Kidney capillary endothelial cell (primary cell): ENCODE data around the gene SLC1A7.

Experiments used
- DNase-seq: peaks from one replicate; pipeline ENCODE4 v3.0.0-alpha.2; 2018; ENCODE audit warnings: low spot score

Gene SLC1A7

DNA sequence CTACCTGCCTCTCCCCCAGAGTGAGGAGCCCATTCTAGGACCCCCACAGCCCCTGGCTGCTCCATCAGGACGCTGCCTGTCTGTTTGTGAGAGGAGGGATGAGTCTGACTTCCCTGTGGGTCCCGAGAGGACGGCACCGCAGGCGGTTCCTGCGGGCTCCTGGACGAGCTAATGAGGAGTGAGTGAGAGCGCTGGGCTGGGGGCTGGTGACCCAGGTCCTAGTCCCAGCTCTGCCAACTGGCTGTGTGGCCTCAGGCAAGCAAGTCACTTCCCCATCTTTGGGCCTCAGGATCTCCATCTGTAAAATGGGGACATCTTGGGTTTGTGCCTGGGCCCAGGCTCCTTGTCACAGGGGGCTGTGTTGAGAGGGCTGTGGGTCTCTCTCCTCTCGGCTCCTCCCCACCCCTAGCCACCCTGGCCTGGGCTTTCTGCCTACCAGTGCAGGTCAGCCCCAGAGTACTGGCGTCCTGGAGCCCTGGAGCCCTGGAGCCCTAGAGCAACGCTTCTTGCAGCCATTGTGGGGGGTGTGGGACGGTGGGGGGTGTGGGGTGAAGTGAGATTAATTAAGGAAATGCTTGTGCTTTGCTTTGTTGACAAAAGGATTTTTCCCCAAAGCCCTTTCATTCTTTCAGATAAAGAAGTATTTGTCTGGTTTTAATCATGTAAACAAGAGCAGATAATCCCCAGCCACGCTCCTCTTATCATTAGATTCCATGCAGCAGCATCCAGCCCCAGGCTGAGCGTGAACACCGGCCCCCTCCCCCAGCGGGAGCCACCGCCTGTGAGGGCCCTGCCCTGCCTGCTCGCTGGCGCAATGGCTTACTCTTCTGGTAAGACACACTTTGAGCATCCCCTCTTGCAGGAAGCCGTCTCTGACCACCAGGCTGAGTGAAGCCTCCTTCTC is 26.8 kb downstream of the SLC1A7 start:
- no peak for DNase-seq

DNA sequence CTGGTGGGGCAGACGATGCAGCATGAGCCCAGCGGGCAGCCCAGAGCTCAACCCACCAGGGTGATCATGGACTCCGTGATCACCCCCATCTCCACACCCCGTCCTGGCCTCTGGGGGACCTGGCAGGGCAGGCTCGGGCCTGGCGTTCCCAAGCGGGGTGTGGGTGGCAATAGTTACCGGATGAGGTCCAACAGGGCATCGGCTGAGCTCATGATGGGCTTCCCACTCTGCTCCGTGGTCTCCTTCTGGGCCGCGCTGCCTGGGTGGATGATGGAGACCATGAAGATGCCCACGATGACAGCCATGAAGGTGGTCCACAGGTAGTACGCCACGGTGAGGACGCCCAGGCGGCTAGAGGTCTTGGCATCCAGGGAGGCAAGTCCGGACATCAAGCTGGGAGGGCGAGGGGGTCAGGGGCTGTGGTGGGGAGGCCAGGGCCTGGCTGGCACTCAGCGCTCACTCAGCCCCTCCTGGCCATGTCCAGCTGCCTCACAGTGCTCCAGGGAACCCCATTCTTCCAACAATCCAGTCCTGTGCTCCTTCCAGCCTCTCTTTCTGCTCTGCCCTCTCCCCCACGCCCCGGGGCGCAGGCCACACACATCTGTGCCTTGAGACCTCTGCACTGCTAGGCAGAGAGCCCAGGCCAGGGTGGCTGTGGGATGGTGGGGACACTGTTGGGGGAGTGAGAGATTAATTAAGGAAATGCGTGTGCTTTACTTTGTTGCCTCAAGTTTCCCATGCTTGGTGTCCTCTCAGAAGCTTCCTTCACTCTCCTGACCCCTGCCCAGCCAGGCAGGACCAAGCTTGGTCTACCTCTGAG is 27.6 kb downstream of the SLC1A7 start:
- no peak for DNase-seq

DNA sequence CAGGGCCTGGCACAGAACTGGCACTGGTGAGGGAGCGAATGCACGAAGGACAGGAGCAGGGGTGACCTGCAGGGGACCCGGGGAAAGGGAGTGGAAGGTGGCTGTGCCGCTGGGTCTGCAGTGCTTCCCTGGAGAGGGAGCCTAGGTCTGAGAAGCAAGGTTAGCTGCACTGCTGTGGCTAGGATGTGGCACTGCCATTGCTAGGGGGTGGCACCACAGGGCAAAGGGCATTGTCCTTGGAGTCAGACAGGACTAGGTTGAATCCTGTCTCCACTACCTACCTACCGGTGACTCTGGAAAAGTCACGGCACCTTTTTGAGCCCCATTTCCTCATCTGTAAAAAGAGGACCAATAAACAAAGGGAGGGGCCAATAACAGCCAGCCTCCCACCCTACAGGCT is 28.3 kb downstream of the SLC1A7 start:
- no peak for DNase-seq

DNA sequence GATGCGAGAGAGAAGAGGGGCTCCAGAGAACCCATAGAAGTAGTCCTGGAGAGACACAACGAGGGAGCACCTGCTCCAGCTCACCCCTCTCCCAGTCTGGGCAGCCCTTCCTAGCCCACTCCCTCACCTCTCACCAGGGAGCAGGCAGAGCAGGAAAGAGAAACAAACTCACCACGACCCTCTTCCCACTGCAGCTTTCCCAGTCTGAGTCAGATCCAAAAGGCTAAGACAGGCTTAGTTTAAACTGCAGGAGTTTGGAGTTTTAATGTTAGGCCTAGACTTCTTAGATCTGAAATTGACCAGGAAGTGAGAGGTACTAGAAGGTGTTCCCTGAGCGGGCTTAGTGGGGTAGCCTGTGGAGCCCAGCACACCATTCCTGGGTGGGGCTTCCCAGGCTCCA is 29.6 kb downstream of the SLC1A7 start:
- no peak for DNase-seq

DNA sequence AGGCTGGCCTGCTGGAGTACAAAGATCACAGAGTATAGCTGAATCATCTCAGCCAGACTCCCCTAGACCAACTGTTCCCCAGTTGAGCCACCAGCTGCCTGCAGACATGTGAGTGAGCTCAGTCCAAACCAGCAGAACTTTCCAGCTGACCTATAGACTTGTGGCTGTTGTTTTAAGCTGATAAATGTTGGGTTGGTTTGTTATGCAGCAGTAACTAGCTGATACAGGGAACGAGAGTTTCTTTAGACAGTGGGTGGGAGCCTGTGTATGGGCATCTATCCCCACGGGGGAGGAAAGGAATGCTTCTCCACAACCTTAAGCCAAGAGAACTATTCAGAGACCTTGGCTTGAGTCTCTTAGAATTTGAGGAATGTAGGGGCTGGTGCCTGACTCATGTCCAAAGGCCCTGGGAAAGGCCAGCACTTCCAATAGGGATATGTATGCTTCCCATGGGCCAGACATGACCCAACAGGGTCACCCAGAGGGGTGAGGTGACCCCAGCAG is 30.1 kb downstream of the SLC1A7 start:
- no peak for DNase-seq

DNA sequence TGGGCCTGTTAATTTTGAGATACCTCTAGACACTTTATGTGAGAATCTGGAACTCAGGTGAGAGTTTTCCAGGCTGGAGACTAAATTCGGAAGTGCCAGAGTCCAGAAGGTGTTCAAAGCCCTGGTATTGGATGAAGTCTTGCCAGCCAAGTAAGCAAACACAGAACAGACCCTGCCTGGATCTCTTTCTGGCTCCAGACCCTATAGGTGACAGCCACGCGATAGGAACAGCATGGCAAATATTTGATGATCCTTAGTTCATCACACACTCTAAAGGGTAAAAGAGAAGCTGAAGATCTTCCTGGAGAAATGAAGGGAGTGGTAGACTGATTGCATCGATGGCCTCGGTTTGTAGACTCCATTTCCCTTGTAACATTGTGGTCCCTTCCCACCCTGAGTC is 30.7 kb downstream of the SLC1A7 start:
- no peak for DNase-seq

DNA sequence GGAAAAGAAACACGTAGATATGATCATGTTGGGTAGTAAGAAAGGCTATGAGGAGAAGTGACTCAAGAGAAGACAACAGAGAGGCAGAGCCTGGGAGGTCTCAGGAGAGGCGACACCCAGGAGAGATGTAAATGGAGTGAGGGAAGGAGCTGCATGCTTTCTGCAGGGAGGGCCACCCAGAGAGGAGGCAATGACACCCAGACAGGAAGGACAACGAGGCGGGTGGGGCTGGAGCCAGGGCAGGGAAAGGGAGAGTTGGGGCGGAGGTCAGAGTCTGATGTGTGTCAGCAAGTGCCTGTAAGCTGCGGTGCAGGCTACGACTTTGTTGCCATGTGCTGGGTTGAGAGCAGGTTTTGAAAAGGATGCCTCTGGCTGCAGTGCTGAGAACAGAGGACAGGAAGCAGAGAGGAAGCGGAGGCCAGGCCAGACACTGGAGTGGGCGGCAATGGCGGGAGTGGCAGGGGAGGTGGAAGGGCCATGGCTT is 31.3 kb downstream of the SLC1A7 start:
- no peak for DNase-seq

DNA sequence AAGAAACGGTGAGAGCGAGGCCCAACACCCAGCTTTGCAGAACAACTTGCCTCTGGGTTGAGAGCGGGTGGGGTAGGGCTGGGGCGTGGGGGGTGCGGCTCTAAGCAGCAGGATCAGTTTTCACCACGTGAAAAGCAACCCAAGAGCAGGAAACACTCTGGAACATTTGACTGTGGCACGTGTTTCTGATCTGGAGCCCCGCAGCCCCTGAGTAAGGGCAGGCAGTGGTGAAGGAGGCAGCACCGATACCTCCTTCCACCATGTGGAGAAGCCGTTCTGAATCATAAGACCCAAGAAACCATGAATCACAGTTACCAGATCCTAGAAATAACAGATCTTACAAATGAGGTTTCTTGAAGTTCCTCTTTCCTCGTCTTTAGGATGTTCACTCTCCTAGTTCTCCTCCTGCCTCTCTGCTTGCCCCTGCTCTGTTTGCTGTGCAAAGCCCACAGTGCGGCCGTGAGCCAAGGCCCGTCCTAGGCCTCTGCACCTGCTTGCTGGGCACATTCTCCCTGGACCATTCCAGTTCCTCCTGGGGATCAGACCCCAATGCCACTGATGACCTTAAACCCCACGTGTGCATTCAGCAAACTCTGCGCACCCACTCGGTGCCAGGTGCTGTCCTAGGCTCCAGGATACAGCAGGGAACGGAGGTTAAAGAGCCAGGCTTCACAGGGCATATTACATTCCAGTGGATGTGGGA is 31.9 kb downstream of the SLC1A7 start:
- DNase-seq: no peak

DNA sequence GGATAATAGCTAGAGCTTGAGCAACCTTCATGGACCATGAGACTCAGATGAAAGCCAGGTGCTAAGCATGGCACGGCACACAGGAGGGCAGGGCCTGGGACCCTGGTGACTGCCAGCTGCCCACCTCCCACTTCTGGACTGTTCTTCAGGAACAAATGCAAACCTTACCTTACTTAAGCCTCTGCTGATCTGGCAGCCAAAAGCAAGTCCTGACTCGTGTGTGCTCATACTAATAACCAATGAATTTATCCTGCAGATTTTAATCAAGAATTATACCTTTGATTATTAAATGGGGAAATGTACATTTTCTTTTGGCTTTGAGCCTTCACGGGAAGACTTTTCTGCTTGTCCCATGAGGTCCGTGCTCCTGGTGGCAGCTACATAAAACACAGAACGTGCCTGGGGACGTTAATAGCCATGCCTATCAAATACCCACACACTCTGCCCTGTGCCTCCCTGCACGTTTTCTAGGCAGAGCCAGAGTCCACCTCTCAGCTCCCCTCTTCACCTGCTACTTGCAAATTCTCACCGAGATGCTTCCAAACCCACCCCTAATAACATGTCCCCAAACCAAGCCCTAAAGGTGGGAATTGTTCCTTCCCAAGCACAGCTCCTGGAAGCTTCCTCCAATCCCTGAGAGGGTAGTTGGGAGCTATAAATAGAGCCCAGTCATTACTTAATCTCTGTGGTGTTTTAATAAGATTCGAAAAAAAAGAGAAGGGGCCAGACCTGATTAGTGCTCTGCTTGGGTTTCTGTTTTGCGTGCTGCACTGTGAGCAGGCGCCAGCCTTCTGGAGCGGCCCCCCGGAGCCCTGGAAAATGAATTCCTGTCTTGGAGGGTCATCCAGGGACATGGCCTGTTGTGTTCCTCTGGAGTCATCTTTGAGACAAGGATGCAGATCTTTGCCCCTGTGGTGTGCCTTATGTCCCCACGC is 33.5 kb downstream of the SLC1A7 start:
- DNase-seq: no peak

DNA sequence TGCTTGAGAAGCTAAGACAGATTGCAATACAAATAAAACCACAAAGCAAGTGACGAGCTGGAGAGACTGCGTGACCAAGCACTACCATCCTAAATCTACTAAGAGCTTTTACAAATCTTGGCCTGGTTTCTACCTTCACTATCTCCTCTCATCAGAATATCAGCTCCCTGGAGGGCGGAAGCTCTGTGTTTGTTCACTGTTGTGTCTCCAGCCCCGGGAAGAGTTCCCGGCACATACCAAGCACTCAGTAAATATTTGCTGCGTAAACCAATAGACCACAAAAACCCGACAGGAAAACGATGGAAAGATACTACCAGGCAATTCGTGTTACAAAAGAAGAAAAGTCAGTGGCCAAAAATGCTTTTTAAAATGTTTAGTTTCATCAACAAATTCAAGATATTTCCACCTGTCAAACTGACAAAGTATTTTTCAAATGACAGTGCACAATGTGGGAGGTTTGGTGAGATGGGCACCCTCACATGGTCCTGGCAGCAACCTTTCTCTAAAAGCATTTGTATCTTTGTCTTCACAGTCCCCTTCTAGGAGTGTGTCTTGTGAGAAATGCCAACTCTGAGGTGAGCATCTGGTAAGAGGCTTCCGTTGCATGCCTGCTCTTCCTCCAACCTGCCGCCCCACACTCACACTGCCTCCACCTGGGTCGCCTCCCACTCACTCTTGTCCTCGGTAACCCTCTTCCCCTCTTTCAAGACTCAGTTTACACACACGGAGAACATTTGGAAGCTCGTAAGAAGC is 34.7 kb downstream of the SLC1A7 start:
- DNase-seq: no peak

DNA sequence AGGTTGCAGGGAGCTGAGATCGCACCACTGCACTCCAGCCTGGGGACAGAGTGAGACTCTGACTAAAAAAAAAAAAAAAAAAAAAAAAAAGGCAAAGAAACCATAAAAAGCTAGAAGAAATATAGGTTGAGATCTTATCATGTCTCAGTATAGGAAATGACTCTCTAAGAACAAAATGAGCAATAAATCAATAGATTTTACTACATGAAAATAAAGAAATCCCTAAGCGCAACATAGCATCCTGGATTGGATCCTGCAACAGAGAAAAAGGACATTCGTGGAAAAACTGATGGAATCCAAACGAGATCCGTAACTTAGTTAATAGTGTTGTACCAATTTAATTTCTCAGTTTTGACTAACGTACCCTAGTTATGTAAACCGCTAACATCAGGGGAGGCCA is 35.3 kb downstream of the SLC1A7 start:
- DNase-seq: no peak

DNA sequence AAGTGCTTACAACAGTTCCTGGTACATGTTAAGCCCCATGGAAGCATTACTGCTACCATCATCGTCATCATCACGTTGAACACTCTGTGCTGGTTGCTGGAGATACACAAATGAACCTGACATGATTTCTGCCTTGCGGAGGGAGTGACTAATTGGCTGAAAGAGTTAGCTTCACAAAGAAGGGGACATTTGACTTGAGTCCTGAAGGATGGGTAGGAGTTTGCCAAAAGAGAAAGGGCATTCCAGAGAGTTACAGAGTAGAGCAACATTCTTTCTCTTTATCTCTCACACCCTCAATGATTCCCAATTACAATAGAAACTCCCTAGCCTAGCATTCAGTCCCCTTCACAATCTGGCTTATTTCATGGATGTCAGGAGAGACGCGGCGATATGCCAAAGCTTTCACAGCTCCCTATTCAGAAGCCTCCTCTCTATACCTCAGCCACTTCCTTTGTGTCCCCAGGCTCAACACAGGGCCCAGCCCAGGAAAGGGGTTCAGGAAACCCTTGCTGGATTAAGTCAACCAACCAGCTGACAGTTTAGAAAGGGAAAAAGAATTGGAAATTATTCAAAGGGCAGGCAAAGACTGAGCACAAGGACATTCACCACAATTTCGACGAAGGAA is 38.0 kb downstream of the SLC1A7 start:
- no peak for DNase-seq

DNA sequence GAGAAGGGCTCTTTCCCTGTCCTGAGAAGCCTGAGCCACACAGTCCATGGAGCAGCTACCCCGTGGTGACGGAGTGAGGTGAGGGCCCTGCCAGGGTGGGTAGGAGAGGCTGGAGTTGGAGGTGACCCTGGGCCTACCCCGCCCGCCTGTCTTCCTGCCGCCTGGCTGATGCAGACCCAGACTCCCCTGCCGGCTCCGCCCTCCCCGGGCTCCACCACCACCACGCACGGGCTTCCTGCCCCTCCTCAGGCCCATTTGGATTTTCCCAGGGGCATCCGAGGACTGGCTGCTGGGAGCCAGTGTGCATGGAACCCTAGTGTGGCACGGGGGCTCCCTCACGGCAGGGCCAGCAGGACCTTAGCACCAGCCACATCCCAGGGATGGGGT is 47.9 kb downstream of the SLC1A7 start:
- DNase-seq: no peak

DNA sequence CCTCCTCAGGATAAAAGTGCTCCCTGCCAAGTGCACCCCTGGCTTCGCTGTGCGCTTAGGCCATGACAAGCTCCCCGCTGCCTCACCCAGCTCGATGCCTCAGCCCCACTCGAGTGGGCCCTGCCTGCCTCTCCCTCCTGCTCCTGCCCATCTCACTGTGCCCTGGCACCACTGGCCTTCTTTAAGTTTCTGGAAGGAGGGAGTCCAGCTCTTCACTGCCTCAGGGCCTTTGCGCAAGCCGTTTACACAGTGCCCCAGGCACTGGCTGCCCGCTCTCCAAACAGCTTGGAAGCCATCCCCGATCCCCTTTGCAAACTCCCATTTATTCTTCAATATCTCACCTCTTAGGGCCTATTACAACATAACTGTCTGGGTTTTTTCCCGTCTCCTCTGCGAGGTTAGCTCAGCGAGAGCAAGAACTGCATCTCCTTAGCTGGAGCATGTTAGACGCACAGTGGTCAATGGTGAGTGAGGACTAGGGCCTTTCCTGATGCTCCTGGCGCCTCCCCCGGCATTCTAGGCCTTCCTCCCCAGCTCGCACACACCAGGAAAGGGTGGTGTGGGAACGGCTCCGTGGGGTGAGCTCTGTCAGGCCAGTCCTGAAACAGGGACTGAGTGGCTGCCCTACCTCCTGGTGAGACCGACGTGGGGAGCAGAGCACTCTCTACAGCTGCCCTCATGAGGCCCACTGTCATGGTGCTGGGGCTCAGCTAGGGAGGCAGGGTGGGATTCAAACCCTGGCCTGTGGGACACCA is 48.5 kb downstream of the SLC1A7 start:
- DNase-seq: no peak

DNA sequence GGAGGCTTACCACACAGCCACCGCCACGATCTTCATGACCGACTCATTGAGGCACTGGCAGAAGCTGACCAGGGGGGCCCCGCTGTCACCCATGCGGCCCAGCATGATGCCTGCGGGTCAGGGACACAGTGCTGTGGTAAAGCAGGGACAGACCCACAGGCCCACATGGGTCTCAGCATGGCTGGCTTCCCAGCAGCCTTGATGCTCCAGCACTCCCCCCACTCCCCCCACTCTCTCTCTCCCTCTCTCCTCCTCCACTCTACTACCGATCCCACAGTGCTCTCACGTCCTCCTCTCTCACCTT is 49.0 kb downstream of the SLC1A7 start:
- DNase-seq: no peak

DNA sequence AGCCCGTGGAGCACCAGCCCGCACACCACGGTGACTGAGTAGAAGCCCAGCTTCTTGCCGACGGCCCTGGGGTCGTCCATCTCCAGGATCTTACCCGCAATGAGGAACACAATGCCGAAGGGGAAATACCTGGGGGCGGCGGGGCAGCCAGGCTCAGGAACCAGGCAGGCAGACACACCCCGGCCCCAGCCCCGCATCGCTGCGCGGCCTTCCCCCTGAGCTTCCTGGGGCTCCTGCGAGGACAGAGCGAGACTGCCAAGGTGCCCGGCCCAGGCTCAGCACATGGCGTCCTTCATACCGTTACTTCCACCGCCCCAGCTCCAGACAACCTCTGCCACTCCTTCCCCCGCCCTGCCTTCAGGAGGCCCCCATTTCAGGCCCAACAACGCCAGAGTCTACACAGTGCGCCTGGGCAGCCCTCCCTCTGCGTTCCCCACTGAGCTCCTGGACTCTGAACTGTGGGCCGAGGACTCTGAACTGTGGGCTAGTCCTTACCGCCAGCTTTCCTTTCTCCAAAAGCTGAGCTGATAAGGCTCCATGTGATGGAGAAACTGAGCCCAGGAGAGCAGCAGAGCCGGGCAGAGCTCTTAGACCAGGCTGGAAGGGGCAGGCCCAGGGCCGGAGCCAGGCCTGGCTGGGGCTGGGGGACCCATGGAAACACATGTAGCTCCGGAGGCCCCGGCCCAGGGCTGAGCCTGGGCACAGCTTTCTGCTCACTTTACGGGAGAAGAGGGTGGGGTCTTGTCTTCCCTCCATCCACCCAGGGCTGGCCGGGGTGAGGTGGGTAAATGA is 49.6 kb downstream of the SLC1A7 start:
- DNase-seq: no peak

DNA sequence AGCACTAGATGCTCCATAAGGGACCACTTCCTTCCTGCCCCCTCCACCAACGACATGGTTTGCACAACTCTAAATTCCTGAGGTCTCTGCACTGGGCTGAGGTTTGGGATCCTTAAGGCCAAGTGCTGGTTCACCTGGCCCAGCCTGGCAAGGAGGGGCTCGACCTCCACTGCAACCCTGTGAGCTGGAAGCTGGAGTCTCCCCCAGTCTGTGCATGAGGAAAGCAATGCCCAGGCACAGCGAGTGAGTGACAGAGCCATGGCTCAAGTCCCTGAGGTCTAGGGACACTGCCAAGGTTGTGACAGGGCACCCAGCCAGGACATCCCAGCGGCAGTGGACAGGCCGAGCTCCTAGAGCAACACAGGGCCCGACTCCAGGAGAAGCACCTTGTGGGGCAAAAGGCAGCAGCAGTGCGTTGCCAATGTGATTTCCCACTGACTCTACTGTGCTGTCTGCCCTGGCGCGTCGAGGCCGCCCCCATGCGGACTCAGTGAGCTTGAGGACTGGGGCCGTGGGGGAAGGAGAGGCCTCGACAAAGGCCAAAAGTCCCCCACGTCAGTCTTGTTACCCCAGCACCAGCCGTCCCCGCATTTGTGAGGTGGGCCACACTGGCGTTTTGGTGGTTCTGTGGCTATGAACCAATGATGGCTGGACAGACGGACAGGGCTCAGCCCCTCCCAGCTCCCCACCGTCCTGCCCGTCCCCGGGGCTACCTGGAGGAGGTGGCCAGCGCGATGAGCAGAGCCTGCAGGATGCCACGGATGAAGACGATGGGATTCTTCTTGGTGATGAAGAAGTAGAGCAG is 50.4 kb downstream of the SLC1A7 start:
- DNase-seq: no peak
